Left hindlimb (tissue), 1 donor: ENCODE measurements around the gene PARP15.
"Not testable (repeated sequence)": the region's sequence is repeated elsewhere in the genome, so short reads cannot be mapped to it uniquely, and the experiment has no call there.

Experiments
- DNase-seq: peaks from one replicate; pipeline ENCODE4 v3.0.0-alpha.2; 2018

The PARP15 gene

DNA sequence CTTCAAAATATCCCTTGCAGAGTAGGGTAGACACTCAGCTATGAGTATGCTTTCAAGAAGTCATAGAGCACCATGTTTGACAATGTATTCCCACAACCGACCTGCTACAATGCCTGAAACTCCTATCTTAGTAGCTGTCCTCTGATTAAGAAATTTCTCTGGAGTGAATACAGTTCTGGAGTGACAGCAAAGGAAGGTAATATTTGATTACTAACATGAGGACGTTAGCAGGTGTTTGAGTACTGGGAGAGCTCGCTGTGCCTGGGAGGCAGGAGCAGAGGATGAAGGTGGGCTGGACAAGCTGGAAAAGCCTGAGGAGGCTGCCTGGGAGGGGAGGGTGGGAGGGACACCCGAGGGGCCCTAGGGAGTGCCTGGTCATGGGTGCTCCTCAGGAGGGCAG lies 42.9 kb downstream of the PARP15 start:
- DNase-seq, result no peak

GRCh38 chr3:122621112-122621511 lies 43.7 kb downstream of the PARP15 start:
- DNase-seq, result no peak

- no peak for DNase-seq
Observed at GRCh38 chr3:122623031-122623829, 45.8 kb downstream of the PARP15 start.

- no peak for DNase-seq
Observed at GRCh38 chr3:122626515-122627180, 49.2 kb downstream of the PARP15 start.

DNA sequence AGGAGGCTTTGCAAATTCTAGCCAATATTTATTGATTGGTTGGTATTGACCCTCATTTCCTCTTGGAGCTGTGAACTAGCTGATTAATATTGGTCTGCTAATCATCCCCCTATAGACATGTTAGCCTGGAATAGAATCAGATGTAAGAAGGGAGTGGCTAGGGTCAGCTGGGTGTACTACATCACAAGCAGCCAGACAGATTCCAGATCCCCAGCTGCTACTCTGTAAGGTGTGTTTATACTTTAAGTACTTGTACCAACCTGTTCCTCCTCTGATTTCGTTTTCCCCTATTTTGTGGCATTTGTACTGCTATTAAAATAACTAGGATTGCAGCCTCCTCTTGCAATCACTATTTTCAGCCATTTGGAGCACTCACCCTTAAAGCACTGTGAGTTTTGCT lies 49.9 kb downstream of the PARP15 start:
- no peak for DNase-seq

GRCh38 chr3:122628567-122628966 lies 51.1 kb downstream of the PARP15 start:
- no peak for DNase-seq

DNA sequence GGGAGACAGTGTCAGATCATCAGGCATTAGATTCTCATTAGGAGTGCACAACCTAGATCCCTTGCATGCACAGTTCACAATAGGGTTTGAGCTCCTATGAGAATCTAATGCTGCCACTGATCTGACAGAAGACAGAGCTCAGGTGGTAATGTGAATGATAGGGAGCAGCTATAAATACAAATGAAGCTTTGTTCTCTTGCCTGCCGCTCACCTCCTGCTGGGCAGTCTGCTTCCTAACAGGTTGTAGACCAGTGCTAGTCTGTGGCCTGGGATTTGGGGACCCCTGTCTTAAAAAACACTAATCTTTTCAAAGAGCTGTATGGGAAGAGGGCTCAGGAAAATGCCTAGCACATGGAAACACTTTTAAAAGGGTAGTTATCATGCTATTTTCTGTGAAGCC lies 52.3 kb downstream of the PARP15 start:
- no peak for DNase-seq

GRCh38 chr3:122635789-122636188 lies 58.3 kb downstream of the PARP15 start:
- no peak for DNase-seq

DNA sequence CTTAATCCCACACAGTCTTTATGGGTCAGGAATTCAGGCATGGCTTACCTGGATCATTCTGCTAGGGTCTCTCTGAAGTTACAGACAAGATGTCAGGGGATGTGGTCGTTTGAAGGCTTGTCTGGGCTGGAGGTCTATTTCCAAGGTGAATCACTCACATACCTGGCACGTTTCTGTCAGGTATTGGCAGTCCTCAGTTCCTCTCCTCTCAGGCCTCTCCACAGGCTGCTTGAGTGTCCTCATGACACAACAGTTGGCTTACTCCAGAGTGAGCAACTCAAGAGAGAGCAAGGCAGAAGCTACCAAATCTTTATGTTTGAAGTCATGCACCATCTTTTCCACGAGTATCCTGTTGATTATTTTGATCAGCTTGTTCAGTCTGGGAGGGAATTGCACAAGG lies 59.2 kb downstream of the PARP15 start:
- DNase-seq, result no peak

- DNase-seq, result no peak
Observed at GRCh38 chr3:122640437-122640999, 63.1 kb downstream of the PARP15 start.

- DNase-seq, result no peak
Observed at GRCh38 chr3:122642935-122643334, 65.5 kb downstream of the PARP15 start.

DNA sequence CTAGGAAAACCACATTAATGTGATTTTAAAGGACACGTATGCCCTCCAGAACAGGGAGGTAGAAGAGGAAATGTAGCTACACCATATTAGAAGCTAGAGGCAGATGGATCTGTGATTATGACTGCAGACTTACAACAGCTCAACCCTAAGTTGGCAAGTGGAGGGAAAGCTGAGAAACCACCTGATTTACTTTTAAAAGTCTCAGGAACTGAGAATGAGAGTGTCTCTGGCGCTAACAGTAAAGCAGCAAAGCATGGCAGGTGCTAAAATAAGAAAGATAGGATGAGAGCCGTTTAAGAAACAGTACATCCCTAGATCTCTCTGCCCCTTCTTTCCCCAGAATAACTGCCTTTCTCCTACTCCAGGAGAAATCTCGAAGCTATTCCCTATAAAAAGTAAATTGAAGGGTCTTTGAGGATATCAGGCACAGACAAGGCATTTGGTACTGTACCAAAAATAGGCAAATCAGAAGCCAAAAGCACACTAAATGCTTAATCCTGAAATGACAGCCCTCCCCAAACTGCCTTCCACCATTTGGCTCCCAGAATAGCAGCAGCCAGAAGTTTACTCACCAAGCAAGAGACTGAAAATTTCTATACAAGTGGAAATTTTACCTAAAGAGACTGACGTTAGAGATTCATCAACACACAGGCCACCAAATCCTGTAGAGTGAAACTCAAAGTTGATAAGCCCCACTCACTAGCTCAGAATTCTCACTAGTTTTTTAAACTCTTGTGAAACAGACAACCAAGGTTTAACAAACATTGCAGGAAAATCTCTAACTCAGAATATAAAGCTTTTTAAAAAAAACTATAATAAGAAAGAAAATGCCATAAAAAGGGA lies 68.9 kb downstream of the PARP15 start:
- no peak for DNase-seq

DNA sequence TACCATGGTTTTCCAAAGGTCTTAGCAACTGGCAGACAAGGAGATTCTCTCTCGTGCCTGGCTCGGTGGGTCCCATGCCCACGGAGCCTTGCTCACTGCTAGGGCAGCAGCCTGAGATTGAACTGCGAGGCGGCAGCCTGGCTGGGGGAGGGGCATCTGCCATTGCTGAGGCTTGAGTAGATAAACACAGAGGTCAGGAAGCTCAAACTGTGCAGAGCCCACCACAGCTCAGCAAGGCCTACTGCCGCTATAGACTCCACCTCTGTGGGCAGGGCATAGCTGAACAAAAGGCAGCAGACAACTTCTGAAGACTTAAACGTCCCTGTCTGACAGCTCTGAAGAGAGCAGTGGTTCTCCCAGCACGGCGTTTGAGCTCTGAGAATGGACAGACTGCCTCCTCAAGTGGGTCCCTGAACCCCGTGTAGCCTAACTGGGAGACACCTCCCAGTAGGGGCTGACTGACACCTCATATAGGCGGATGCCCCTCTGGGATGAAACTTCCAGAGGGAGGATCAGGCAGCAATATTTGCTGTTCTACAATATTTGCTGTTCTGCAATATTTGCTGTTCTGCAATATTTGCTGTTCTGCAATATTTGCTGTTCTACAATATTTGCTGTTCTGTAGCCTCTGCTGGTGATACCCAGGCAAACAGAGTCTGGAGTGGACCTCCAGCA lies 73.9 kb downstream of the PARP15 start:
- not testable (repeated sequence) for DNase-seq

DNA sequence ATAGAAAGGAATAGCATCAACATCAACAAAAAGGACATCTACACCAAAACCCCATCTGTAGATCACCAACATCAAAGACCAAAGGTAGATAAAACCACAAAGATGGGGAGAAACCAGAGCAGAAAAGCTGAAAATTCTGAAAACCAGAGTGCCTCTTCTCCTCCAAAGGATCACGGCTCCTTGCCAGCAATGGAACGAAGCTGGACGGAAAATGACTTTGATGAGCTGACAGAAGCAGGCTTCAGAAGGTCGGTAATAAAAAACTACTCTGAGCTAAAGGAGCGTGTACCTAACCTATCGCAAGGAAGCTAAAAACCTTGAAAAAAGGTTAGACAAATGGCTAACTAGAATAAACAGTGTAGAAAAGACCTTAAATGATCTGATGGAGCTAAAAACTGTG lies 74.5 kb downstream of the PARP15 start:
- DNase-seq, result not testable (repeated sequence)

DNA sequence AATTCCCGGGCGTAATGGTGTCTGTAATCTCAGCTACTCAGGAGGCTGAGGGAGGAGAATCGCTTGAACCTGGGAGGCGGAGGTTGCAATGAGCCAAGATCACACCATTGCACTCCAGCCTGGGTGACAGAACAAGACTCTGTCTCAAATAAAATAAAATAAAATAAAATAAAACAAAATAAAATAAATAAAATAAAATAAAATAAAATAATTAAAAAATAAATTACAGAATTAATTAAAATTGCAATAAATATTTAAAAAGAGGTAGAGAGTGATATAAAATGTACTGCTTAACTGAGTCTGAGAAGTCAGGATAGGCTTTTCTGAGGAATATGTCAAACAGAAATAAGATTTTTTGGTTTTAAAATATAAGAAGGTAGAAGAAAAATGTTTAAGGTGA lies 80.9 kb downstream of the PARP15 start:
- not testable (repeated sequence) for DNase-seq

DNA sequence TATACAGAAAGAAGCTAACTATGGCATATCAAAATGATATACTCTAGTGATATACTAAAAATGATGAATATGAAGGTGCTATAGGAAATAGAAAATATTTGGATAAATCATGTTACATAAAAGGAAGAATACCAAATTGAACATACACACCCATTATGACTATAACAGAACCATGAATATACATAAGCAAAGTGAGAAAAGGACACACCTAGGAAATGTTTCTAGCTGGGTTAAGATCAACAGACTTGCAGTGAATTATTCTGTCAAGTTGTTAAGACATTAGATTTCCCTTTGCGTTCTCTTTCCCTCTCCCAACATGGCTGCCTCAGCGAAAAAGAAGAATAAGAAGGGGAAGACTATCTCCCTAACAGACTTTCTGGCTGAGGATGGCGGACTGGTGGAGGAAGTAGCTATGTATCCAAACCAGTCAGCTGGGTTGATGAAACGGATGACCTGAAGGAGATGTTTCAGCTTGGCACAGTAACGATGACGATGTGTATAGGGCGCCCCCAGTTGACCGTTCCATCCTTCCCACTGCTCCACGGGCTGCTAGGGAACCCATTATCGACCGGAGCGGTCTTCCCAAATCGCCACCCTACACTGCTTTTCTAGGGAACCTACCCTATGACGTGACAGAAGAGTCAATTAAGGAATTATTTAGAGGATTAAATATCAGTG lies 83.0 kb downstream of the PARP15 start:
- DNase-seq, result no peak

DNA sequence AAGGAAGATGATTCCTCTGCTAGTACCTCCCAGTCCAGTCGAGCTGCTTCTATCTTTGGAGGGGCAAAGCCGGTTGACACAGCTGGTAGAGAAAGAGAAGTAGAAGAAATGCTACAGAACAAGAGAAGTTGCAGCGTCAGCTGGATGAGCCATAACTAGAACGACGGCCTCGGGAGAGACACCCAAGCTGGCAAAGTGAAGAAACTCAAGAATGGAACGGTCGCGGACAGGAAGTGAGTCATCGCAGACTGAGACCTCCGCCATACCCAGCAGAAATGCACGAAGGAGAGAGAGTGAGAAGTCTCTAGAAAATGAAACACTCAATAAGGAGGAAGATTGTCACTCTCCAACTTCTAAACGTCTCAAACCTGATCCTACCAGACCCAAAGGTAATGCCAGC lies 84.2 kb downstream of the PARP15 start:
- no peak for DNase-seq

DNA sequence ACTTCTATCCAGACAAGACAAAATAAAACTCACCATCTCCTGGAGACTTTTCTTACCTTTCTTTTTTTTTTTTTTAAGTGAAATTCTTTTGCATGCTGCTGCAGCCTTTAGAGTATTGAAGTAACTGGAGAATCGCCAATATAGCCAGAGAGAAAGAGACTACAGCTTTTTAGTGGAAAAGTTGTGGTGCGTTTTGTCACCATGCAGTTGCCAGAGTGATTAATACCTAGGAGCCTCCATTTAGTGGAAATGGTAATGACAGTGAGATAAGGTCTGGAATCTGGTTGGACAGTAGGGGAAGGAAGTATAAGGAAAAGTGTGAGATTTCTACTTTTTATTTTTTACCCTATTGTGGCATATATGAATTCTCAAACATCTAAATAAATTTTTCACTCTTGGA lies 85.1 kb downstream of the PARP15 start:
- no peak for DNase-seq

GRCh38 chr3:122665226-122665786 lies 87.9 kb downstream of the PARP15 start:
- no peak for DNase-seq

DNA sequence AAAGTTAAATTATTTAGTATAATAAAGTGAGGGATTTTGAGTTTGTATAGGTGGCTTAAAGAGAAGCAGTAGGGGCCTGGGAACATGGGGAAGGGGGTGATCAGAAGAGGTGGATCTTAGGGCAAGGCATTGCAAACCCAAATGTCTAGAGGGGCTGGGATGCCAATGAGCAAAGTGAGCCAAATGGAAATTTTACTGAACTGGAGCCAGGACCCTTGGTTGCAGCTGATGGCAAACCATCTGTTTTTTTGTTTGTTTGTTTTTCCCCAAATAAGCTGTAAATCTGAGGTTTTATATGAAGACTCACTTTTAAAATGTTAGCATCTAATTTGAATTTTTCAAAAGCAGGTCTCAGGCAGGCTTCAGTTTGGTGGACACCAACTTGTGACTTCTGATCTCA lies 88.4 kb downstream of the PARP15 start:
- DNase-seq, result no peak

DNA sequence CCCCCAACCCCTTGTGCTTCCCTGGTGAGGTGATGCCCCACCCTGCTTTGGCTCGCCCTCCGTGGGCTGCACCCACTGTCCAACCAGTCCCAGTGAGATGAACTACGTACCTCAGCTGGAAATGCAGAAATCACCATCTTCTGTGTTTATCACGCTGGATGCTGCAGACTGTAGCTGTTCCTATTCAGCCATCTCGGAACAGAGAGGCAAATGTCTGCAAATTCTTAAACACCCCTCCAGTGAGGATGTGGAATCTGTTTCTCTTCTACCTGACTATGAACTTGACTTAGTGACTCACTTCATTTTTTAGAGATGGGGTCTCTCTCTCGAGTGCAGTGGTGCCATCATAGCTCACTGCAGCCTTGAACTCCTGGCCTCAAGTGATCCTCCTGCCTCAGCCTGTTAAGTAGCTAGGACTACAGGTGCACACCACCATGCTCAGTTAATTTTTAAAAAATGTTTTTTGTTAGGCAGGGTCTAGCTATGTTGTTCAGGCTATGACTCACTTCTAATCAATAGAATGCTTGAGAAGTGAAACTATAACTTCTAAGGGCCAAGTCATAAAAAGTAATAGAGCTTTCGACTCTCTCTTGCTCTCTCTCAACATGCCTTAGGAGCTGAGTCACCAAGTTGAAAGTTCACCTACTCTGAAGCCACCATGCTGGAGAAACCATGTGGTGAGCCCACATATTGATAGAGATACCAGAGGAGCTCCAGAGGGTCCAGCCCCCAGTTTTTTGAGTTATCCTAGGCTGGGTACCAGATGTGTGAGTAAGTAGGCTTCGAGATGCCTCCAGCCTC lies 91.7 kb downstream of the PARP15 start:
- DNase-seq, result no peak
